ENCODE measurements around the gene P3R3URF.

GRCh38 chr1:46168477-46168876 is 7.8 kb downstream of the P3R3URF start:
- TF ChIP-seq YY1 (IDR thresholded peaks at IDR 0.05; ENCODE audit: insufficient read depth, insufficient read length) = no peak
- no peak for TF ChIP-seq ZNF274 (IDR thresholded peaks at IDR 0.05; ENCODE audit: low read depth, low read length)
